ENCODE measurements around the gene KLHDC10.

KLHDC10 gene

GRCh38 chr7:130153211-130153908 is 83.0 kb downstream of the KLHDC10 start:
- no peak for TF ChIP-seq SIN3A (IDR thresholded peaks at IDR 0.05; ENCODE audit: borderline replicate concordance, insufficient read depth, low read length)
- TF ChIP-seq TAF1 (IDR thresholded peaks at IDR 0.05; ENCODE audit: borderline replicate concordance, insufficient read depth, low read length): no peak
- TF ChIP-seq POLR2AphosphoS5 (IDR thresholded peaks at IDR 0.05; ENCODE audit: low read depth, low read length): no peak
- TF ChIP-seq FOXP2 (optimal IDR thresholded peaks at IDR 0.05; ENCODE audit: borderline replicate concordance, extremely low read depth, extremely low read length, insufficient read depth): no peak
- TF ChIP-seq REST (IDR thresholded peaks at IDR 0.05; ENCODE audit: insufficient read depth in 1 of 2, low read depth in 2 of 2, low read length in 2 of 2): no peak

GRCh38 chr7:130154131-130154500 is 83.8 kb downstream of the KLHDC10 start:
- TF ChIP-seq FOXP2 (optimal IDR thresholded peaks at IDR 0.05; ENCODE audit: borderline replicate concordance, extremely low read depth, extremely low read length, insufficient read depth) (no peak), TAF1 (IDR thresholded peaks at IDR 0.05; ENCODE audit: borderline replicate concordance, insufficient read depth, low read length) (no peak), SIN3A (IDR thresholded peaks at IDR 0.05; ENCODE audit: borderline replicate concordance, insufficient read depth, low read length) (no peak), POLR2AphosphoS5 (IDR thresholded peaks at IDR 0.05; ENCODE audit: low read depth, low read length) (no peak), REST (IDR thresholded peaks at IDR 0.05; ENCODE audit: insufficient read depth in 1 of 2, low read depth in 2 of 2, low read length in 2 of 2) (no peak)

- no peak for TF ChIP-seq SIN3A (IDR thresholded peaks at IDR 0.05; ENCODE audit: borderline replicate concordance, insufficient read depth, low read length)
- no peak for TF ChIP-seq TAF1 (IDR thresholded peaks at IDR 0.05; ENCODE audit: borderline replicate concordance, insufficient read depth, low read length)
- no peak for TF ChIP-seq REST (IDR thresholded peaks at IDR 0.05; ENCODE audit: insufficient read depth in 1 of 2, low read depth in 2 of 2, low read length in 2 of 2)
- TF ChIP-seq POLR2AphosphoS5 (IDR thresholded peaks at IDR 0.05; ENCODE audit: low read depth, low read length): no peak
- no peak for TF ChIP-seq FOXP2 (optimal IDR thresholded peaks at IDR 0.05; ENCODE audit: borderline replicate concordance, extremely low read depth, extremely low read length, insufficient read depth)
Measured at GRCh38 chr7:130154501-130155317, 84.4 kb downstream of the KLHDC10 start.

- no peak for TF ChIP-seq TAF1 (IDR thresholded peaks at IDR 0.05; ENCODE audit: borderline replicate concordance, insufficient read depth, low read length)
- no peak for TF ChIP-seq SIN3A (IDR thresholded peaks at IDR 0.05; ENCODE audit: borderline replicate concordance, insufficient read depth, low read length)
- TF ChIP-seq POLR2AphosphoS5 (IDR thresholded peaks at IDR 0.05; ENCODE audit: low read depth, low read length): no peak
- TF ChIP-seq REST (IDR thresholded peaks at IDR 0.05; ENCODE audit: insufficient read depth in 1 of 2, low read depth in 2 of 2, low read length in 2 of 2): no peak
- no peak for TF ChIP-seq FOXP2 (optimal IDR thresholded peaks at IDR 0.05; ENCODE audit: borderline replicate concordance, extremely low read depth, extremely low read length, insufficient read depth)
Measured at GRCh38 chr7:130156140-130156539, 85.8 kb downstream of the KLHDC10 start.
